ENCODE results near the gene MTFMT. TPM values are rescaled to one million over a fixed set of nuclear protein-coding genes. Genes with fewer than 3 reads are reported as not detected.

Gene MTFMT
- total and polyA plus RNA-seq, 4 donors = 6.8 to 14.7 (median 8.4) TPM

DNA sequence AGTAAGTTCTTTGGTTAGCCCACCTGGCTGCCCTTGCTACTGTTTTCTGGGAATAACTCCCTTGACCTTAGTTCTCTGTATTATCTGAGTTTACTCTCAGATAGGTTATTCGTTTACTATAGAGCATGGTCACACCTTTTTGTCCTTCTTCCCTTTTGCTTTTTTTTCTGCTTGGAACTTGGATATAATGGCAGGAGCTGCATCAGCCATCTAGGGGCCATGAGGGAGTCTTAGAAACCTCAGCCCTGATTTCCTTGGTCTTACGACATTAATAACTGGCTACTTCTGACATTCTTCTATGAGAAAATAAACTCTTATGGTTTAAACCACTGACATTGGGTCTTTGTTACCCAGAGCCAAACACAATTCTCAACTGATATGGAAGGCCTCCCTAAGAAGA is 12.3 kb upstream of the MTFMT start:
- H3K27ac ChIP-seq (ENCODE audit: low read depth in 1 of 2, low read length in 2 of 2) = no peak overlapping the region
- no peak overlapping the region for H3K4me3 ChIP-seq (ENCODE audit: low read depth in 1 of 3, low read length in 3 of 3)
- DNase-seq (ENCODE audit: low spot score) = no peak
- no peak for TF ChIP-seq SP1 (IDR thresholded peaks at IDR 0.05)
- TF ChIP-seq REST (IDR thresholded peaks at IDR 0.05) = no peak
- no peak for TF ChIP-seq NR2F2 (IDR thresholded peaks at IDR 0.05)
- no peak for TF ChIP-seq HNF4A (conservative IDR thresholded peaks at IDR 0.05)
- TF ChIP-seq EGR1 (IDR thresholded peaks at IDR 0.05; ENCODE audit: low read depth in 2 of 2) = no peak
- TF ChIP-seq, protein P1, sequence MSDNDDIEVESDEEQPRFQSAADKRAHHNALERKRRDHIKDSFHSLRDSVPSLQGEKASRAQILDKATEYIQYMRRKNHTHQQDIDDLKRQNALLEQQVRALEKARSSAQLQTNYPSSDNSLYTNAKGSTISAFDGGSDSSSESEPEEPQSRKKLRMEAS (IDR thresholded peaks at IDR 0.05) = no peak
- TF ChIP-seq GABPA (IDR thresholded peaks at IDR 0.05 in 1 of 2, conservative IDR thresholded peaks at IDR 0.05 in 1 of 2) = no peak
- no peak for TF ChIP-seq FOXA1 (IDR thresholded peaks at IDR 0.05)
- TF ChIP-seq TAF1 (conservative IDR thresholded peaks at IDR 0.05) = no peak
- no peak for TF ChIP-seq YY1 (IDR thresholded peaks at IDR 0.05)
- no peak for TF ChIP-seq FOXA2 (IDR thresholded peaks at IDR 0.05)
- TF ChIP-seq, protein P2, sequence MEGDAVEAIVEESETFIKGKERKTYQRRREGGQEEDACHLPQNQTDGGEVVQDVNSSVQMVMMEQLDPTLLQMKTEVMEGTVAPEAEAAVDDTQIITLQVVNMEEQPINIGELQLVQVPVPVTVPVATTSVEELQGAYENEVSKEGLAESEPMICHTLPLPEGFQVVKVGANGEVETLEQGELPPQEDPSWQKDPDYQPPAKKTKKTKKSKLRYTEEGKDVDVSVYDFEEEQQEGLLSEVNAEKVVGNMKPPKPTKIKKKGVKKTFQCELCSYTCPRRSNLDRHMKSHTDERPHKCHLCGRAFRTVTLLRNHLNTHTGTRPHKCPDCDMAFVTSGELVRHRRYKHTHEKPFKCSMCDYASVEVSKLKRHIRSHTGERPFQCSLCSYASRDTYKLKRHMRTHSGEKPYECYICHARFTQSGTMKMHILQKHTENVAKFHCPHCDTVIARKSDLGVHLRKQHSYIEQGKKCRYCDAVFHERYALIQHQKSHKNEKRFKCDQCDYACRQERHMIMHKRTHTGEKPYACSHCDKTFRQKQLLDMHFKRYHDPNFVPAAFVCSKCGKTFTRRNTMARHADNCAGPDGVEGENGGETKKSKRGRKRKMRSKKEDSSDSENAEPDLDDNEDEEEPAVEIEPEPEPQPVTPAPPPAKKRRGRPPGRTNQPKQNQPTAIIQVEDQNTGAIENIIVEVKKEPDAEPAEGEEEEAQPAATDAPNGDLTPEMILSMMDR (IDR thresholded peaks at IDR 0.05; ENCODE audit: low read depth, low read length, missing input control) = no peak
- TF ChIP-seq, protein P3, sequence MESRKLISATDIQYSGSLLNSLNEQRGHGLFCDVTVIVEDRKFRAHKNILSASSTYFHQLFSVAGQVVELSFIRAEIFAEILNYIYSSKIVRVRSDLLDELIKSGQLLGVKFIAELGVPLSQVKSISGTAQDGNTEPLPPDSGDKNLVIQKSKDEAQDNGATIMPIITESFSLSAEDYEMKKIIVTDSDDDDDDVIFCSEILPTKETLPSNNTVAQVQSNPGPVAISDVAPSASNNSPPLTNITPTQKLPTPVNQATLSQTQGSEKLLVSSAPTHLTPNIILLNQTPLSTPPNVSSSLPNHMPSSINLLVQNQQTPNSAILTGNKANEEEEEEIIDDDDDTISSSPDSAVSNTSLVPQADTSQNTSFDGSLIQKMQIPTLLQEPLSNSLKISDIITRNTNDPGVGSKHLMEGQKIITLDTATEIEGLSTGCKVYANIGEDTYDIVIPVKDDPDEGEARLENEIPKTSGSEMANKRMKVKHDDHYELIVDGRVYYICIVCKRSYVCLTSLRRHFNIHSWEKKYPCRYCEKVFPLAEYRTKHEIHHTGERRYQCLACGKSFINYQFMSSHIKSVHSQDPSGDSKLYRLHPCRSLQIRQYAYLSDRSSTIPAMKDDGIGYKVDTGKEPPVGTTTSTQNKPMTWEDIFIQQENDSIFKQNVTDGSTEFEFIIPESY (IDR thresholded peaks at IDR 0.05) = no peak
- TF ChIP-seq RXRA (IDR thresholded peaks at IDR 0.05) = no peak
- no peak for TF ChIP-seq HNF4G (IDR thresholded peaks at IDR 0.05)
- no peak for TF ChIP-seq RAD21 (IDR thresholded peaks at IDR 0.05)
- no peak for TF ChIP-seq ATF3 (IDR thresholded peaks at IDR 0.05)
- no peak for TF ChIP-seq JUND (IDR thresholded peaks at IDR 0.05)
- H3K36me3 ChIP-seq (ENCODE audit: control insufficient read depth in 4 of 4, insufficient read depth in 3 of 4, low read depth in 1 of 4, low read length in 3 of 4) = no peaks in the 10 kb centered on the region
- H3K9ac ChIP-seq (ENCODE audit: low read depth in 1 of 2, low read length in 2 of 2) = no peak overlapping the region
- H3K27me3 ChIP-seq (ENCODE audit: control insufficient read depth in 4 of 4, insufficient read depth in 4 of 4, low read length in 3 of 4) = no peaks in the 10 kb centered on the region
- peaks cover 3 to 19% (median 16%) of the 10 kb centered on the region in 4 donors for H3K4me1 ChIP-seq (ENCODE audit: control insufficient read depth in 4 of 4, insufficient read depth in 4 of 4, low read length in 3 of 4)
- H3K9me3 ChIP-seq (ENCODE audit: control insufficient read depth in 4 of 4, low read length in 3 of 4) = no peaks in the 10 kb centered on the region
- WGBS = 72% methylated on average over 2 of the region's 2 CpGs
